Activated naive CD8-positive, alpha-beta T cell treated with anti-CD3 and anti-CD28 coated beads, Interleukin-2, amount 50 U/mL, for 16 hours (primary cell): ENCODE results near the gene DNAJC10.
A peak's percentile ranks its signal among the peaks of the same experiment; 100 is the strongest.
"Not testable (repeated sequence)": the region's sequence is repeated elsewhere in the genome, so short reads cannot be mapped to it uniquely, and the experiment has no call there.

ENCODE experiments used
- DNase-seq: peaks from one replicate; pipeline ENCODE4 v3.0.0-alpha.2; 2020; ENCODE audit warnings: low read depth, low spot score

Gene DNAJC10, protein sequence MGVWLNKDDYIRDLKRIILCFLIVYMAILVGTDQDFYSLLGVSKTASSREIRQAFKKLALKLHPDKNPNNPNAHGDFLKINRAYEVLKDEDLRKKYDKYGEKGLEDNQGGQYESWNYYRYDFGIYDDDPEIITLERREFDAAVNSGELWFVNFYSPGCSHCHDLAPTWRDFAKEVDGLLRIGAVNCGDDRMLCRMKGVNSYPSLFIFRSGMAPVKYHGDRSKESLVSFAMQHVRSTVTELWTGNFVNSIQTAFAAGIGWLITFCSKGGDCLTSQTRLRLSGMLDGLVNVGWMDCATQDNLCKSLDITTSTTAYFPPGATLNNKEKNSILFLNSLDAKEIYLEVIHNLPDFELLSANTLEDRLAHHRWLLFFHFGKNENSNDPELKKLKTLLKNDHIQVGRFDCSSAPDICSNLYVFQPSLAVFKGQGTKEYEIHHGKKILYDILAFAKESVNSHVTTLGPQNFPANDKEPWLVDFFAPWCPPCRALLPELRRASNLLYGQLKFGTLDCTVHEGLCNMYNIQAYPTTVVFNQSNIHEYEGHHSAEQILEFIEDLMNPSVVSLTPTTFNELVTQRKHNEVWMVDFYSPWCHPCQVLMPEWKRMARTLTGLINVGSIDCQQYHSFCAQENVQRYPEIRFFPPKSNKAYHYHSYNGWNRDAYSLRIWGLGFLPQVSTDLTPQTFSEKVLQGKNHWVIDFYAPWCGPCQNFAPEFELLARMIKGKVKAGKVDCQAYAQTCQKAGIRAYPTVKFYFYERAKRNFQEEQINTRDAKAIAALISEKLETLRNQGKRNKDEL

DNA sequence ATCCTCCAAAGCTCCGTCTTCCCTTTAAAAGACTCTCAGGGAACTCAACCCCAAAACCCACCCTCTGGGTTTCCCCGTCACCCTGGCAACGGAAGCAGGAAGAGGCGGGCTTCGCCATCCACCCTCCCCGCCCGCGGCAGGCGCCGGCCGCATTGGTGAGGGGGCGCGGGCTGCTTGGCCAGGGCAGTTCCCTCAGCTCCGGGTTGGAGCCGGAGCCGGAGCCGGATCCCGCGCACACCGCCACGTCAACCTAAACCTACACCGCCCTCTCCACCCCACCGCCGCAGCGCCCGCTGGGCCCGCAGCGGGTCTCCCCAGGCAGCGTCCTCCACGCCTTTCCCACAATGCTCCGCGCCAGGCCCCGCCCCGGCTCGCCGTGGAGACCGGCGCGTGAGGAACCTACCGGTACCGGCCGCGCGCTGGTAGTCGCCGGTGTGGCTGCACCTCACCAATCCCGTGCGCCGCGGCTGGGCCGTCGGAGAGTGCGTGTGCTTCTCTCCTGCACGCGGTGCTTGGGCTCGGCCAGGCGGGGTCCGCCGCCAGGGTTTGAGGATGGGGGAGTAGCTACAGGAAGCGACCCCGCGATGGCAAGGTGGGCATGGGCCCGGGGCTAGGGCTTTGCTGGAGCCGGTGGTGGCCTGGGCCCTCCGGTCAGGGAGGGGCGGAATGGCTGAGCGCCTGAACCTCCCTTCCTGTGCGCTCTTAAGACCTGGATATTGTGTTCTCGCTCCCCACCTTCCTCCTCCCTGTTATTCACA, at the start of gene DNAJC10:
Gene DNAJC10 (plus strand): TSS at position 366 of the 758 bp plus-strand sequence. CDS start 1,830 bp downstream, outside the sequence.
- DNase-seq = peak; percentile 67

DNA sequence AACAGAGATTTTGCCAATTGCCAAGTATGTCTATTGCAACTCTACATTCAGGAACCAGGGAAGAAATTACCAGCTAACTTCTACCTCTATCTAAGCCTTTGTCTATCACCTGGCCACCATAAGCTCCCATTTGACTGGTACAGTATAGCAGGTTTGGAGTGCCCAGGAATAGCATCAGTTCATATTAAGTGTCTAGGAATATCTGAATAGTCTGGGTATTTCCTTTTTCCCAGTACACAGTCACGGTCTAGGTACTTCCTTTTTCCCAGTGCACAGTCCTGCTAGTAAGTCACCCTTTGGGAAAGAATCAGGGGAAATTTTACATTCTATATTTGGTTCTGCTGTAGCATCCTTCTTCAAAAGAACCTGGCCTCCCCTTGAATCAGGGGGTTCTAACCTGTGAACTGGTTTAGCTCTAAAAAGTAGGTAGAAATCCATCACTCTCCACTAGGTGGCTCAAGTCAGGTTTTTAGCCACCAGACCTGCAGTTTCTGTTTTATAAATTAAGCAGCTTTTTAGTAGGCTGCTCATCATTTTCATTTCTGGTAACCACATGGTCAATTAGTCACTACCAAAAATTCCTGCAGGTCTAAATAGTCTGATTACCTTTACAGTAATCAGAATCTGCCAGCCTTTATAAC, 49.3 kb upstream of the DNAJC10 start:
- DNase-seq = no peak

DNA sequence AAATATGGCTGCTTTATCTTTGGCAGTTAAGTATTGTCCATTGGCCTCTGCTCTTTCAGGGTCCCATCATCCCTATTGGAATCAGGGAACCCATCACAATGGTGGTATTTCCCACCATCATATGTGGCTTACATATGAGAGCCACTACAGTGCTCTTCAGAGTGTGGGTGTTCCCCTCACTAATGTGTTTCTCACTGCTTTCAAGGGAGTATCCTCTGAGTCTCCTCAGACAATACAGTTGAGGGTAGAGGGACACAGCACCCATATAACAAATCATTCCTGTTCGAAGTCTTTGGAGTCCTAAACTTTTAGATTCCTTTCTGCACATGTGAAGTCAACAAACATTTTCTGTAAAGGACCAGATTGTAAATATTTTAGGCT, 48.8 kb upstream of the DNAJC10 start:
- DNase-seq = no peak

DNA sequence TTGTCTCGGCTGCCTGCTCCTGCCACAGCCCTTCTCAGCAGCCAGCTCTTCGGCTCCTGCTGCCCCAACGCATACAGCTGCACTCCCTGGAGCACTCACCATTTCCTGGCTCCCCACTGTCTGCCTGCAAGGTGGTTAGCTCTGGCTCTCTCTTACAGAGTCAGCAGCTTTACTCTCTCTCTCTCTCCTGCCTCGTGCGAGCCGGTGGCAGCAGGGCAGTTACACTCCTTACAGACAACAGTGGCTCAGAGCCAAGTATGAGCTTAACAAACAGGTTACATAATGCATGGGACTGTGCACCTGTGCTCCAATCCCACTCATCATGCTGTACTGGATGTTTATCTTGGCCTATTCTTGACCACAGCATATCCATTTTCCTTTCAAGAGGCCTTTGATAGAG, 47.4 kb upstream of the DNAJC10 start:
- no peak for DNase-seq

DNA sequence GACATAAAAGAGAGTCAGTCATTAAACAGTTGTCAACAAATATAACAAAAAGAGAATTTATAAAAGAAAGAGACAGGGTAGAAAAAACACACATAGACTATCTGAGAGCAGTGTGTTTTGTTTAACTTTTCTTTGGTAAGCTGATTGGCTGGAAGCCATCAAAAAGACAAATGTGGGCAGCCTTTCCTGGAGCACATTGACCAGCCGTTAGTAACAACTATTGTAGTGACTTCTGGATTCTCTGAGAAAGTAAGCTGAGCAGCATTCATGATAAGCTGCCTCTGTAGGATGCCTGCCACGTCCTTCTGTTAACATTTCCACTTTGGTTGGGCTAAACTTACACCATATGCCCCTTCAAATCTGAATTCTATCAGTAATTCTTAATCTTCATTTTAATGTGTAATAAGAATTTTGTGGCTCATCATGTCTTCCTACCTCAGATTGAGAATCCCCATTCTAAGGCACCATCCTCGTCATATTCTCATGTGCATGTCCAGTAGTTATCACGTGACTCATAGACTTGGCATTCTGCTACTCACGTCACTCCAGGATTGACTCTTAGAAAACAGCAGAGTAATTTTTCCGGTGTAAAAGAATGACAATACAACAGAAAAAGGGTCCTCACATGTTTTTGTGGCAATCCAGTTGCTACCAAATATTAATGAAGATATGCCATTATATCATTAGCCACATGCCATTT, 43.4 kb upstream of the DNAJC10 start:
- DNase-seq = no peak

DNA sequence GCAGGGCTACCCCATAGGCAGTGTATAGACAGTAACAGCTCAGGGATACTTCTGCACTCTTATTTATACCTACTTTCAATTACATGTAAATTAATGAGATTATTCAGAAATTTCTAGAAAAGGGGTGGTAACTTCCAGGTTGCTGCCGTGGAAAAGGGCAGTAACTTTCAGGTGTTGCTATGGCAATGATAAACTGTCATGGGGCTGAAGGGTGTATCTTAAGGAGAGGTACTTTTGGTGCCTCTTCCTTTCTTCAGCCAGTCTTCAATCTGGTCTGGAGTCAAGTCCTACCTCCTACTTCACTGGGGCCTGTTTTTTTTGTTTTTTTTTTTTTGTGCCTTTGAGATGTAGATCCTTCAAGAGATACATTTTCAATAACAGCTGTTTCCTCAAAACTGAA, 35.2 kb upstream of the DNAJC10 start:
- no peak for DNase-seq

DNA sequence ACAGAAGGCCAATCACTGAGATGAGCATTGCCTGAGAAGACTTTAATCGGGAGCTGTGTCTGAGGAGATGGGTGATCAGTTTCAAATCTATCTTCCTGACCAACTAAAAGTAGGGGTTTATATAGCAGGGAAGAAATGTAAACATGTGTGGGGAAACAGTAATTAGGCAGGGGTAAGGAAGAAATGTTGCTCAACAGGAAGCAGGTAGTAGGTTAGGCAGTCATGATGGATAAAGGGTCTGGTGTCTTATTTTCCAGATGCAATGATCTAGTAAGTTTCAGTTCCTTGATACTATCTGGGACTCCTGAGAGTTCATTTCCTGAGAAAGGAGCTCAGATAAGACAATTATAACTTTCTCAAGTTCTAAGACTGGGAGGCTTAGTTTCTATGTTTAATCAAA, 33.8 kb upstream of the DNAJC10 start:
- DNase-seq = no peak

DNA sequence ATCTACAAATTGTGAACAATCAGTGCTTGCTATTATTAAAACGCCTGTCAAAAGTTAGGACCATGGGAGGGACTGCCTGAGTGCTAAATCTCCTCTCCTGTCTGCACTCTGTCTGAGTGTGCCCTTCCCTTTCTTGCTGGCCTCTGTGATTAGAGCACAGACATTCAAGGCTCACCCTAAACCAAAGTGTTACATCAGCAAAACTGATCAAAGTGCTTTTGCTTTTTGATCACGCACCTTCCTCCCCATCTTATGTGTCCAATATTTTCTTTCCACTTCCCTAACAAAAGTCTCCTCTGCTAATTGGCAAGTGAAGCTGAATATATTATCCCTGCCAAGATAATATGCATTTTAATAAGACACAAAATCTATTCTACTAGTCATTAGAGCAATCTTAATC, 30.5 kb upstream of the DNAJC10 start:
- DNase-seq = no peak

DNA sequence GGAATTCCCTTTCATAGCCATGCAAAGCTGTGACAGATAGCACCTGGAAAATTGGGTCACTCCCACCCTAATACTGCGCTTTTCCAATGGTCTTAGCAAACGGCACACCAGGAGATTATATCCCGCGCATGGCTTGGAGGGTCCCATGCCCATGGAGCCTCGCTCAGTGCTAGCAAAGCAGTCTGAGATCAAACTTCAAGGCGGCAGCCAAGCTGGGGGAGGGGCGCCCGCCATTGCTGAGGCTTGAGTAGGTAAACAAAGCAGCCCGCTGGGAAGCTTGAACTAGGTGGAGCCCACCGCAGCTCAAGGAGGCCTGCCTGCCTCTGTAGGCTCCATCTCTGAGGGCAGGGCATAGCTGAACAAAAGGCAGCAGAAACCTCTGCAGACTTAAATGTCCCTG, 29.3 kb upstream of the DNAJC10 start:
- not testable (repeated sequence) for DNase-seq

DNA sequence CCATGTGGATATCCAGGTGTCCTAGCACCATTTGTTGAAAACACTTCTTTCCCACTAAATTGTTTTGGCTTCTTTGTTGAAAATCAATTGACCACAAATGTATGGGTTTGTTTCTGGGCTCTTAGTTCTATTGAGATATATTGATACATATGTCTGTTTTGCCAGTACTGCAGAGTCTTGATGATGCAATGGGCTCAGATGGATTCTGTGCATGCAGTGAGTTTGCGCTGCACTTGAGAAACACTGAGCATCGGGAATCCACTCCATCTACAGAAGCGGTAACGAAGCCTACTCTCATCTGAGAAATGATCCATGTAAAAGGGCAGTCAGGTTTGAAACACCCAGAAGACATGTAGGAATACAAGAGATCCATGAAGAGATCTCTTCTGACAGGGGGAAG, 21.9 kb upstream of the DNAJC10 start:
- DNase-seq = no peak

DNA sequence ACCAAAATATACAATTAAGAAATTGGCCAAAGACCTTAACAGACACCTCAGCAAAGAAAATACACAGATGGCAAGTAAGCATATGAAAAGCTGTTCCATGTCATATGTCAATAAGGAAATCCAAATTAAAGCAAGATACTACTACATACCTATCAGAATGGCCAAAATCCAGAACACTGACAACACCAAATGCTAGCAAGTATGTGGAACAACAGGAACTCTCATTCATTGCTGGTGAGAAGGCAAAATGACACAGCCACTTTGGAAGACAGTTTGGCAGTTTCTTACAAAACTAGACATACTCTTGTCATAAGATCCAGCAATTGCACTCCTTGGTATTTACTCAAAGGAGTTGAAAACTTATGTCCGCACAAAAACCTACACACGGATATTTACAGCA, 20.3 kb upstream of the DNAJC10 start:
- no peak for DNase-seq

DNA sequence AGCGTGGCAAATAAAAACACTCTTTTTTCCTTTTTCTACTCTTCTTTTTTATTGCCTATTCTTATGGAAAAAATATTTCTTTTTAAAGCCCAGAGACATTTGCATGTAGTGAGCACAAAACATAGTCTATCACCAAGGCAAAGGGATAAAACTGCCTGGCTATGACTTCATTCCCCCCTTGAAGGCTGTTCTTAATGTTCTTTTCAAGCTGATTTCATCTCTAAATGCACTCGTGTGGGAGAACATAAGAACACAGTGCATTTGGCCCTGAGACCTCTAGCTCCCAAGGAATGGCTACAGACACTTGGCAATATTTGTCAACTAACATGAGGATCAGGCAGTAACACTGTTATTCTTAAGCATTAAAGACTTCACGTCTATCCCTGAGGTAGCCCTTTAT, 17.4 kb upstream of the DNAJC10 start:
- no peak for DNase-seq

DNA sequence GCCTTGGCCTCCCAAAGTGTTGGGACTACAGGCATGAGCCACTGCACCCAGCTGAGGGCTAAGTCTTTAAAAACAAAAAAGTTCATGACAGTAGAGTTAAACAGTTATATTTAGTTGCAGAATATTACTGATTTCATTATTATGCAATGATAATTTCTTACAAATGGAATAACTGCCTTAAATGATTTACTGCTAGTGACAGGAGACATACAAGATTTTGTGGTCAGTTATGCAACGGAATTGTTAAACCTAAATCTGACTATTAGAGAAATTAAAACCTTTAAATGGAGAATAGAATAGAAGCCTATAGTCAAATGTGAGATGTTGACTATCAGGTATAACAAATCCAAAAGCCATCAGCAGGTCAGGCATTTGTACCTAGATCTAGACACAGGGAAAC, 10.3 kb upstream of the DNAJC10 start:
- no peak for DNase-seq

DNA sequence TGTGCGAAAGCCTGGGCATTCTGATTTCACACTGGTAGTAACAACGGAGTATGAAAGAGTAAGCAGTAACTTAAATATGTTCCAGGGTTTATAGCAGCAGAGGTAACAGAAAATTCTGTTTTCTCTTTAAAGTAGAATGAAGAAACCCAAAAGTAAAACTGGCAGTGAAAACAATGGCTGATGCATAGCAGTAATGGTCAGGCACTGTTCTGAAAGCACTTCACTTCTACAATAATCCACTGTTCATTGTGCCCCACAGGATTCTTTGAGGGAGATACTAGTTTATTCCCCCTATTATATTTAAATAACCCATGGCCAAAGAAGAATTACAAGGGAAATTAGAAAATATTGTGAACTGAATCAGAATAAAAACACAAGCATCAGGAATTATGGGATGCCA, 9.3 kb upstream of the DNAJC10 start:
- no peak for DNase-seq

DNA sequence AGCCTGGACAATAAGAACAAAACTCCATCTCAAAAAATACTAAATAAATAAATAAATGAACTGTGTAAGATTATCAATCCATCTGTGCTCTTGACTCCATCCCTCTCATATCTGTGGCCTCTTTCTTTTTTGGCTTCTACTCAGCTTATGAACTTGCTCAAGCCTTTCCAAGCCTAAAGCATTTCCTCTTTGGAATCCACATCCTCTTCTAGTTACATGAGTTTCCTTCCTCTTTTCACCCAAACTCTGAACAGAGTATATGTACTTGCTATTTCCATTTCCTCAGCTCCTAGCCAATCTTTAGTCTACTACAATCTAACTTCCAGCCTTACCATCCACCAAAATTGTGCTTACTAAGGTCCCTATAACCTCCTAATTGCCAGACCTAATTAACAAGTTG, 2.5 kb upstream of the DNAJC10 start:
- no peak for DNase-seq

DNA sequence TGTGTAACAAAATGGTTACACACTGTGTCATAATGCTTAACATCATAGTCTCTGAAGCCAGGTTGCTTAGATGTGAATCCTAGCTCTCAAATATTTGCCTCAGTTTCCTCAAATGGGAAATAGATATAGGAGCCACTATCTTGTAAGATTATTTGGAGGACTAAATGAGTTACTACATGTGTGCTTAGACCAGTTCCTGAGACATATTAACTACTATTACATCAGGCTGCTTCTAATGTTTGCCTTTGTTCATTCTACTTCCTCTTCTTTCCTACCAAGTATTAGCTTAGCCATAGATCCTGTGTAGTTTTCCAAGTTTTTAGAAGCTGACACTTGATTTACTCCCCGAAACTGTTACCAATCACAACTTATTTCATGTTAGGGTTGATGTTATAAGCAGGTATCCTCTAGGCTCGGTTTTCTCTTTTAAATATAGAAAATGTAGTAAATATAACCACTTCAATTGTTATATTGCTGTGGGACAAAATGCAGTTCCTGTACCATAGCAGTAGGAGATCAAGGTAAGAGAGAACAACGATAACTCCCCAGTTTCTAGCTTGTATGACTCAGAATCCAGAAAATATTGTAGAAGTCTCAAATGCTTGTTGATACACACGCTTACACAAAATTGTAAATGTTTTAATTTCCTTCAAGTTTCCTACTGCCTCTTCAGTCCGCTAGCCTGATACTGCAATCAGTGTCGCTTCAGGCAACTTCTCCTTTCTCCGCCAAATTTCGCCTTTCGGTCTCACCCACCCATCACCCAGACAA, 751 bp upstream of the DNAJC10 start:
- no peak for DNase-seq

DNA sequence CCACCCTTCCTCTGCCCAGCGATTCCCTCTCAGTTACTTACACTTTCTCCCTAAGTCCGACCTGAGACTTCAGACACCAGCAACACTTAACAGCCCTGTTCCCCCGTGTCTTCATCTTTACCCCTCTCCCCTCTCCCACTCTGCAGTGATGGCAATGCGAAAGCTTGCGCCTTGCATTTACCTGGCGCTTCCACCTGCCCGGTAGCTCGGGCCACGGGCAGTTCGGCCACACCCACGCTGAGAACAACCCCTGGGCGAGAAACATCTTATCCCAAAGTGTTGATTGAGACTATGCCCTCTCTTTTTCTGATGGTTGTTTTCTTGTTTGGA, 558 bp downstream of the DNAJC10 start:
- no peak for DNase-seq

DNA sequence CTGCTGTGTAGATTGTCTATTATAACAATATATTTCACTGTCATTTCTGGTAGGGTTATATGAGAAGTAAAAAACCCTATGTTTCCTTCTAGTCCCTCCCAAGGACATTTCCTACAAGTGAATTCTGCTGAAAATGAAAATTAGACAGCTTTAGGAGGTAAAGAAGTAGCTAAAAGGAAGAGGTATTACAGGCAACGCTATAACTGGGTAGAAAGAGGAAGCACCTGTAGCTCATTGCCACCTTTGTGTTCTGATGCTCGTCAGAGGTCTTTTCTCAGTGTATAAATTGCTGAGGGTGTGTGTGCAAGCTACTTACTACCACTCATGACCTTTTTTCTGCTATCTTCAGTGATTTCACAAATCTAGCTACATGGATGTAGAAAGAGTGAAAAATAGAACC, 1.4 kb downstream of the DNAJC10 start:
- no peak for DNase-seq

DNA sequence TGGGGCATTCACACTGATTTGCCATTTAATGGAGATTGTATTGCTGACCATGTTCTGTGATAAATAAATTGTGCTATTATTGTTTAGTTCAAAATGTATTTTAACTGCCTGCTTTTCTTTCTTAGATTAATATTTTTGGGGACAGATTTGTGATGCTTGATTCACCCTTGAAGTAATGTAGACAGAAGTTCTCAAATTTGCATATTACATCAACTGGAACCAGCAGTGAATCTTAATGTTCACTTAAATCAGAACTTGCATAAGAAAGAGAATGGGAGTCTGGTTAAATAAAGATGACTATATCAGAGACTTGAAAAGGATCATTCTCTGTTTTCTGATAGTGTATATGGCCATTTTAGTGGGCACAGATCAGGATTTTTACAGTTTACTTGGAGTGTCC, 1.8 kb downstream of the DNAJC10 start:
- no peak for DNase-seq

DNA sequence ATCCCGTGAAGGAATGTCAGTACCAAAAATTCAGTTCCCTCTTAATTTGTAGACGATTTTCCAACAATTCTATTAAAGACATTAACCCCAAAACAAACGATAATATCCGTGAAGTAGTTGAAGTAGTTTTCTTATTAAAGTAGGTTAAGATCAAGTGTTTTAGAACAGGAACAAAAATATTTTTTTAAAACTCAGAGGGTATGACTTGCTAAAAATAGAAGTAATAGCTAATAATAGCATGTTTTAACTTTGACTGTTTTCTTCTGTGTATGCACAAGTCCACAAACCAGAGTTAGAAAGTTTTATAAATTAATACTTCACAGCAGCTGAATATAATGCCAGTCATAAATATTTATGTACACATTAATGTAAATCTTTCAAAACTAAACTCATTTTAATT, 2.4 kb downstream of the DNAJC10 start:
- DNase-seq = no peak

DNA sequence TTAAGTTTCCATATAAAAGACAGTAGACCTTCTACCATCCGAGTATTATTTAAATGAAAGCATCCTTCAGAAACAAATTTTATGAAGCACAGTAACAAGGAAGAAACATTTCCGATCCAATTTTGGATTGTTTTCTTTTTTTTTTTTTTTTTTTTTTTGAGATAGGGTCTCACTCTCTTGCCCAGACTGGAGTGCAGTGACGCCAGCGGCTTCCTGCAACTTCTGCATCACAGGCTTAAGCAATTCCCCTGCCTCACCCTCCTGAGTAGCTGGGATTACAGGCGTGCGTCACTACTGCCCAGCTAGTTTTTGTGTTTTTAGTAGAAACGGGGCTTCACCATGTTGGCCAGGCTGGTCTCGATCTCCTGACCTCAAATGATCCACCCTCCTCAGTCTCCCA, 3.1 kb downstream of the DNAJC10 start:
- not testable (repeated sequence) for DNase-seq
